Colonic mucosa (tissue), 4 donors: ENCODE measurements around the gene ACAP2. TPM values are rescaled to one million over a fixed set of nuclear protein-coding genes. Genes with fewer than 3 reads are reported as not detected.
"Not testable (repeated sequence)": the region's sequence is repeated elsewhere in the genome, so short reads cannot be mapped to it uniquely, and the experiment has no call there.

Experiments
- DNase-seq: peaks from one replicate; pipeline ENCODE4 v3.0.0-alpha.2; 2020
- H3K27ac ChIP-seq: fragments of 200-600 bp; one replicate; pipeline ENCODE4 v1.8.0; 2021
- H3K27me3 ChIP-seq: fragments of 200-600 bp; one replicate; pipeline ENCODE4 v1.8.0; 2021
- H3K36me3 ChIP-seq: fragments of 200-600 bp; one replicate; pipeline ENCODE4 v1.8.0; 2021
- H3K4me1 ChIP-seq: fragments of 200-600 bp; one replicate; pipeline ENCODE4 v1.8.0; 2021; ENCODE audit warnings: mild to moderate bottlenecking
- H3K4me3 ChIP-seq: fragments of 200-600 bp; one replicate; pipeline ENCODE4 v1.8.0; 2021
- H3K9ac ChIP-seq, 2 donors: one replicate each; pipeline ENCODE4 v1.7.0; 2013; ENCODE audit warnings: control low read depth in 2 of 2, low read depth in 2 of 2, low read length in 2 of 2
- H3K9me3 ChIP-seq: fragments of 200-600 bp; one replicate; pipeline ENCODE4 v1.8.0; 2021
- intact Hi-C: fragments of 100-400 bp; cut with DNase I; formaldehyde crosslinking; loops from one replicate; pipeline ENCODE4 v1.14.1; 2022
- total RNA-seq, 2 donors: library from RNA; stranded (reverse); fragmentation: NEBNext Ultra II Directional in 1 of 2; extraction: Animal tissue kit (Norgen Biotek cat#: 25700) in 1 of 2; gene quantifications; one replicate each; pipeline ENCODE4 v1.2.1, GENCODE V29; 2021
- TF ChIP-seq, protein P1 (sequence below): fragments of 200-600 bp; IDR thresholded peaks from one replicate; pipeline ENCODE4 v1.8.0; 2022; ENCODE audit warnings: antibody characterized with exemption, mild to moderate bottlenecking
- donor health status: healthy.
- donor health status: DM: no; HTN: no; CAD: no.
- donor health status: DM: no; HTN: no; CAD: no.

Gene ACAP2, protein sequence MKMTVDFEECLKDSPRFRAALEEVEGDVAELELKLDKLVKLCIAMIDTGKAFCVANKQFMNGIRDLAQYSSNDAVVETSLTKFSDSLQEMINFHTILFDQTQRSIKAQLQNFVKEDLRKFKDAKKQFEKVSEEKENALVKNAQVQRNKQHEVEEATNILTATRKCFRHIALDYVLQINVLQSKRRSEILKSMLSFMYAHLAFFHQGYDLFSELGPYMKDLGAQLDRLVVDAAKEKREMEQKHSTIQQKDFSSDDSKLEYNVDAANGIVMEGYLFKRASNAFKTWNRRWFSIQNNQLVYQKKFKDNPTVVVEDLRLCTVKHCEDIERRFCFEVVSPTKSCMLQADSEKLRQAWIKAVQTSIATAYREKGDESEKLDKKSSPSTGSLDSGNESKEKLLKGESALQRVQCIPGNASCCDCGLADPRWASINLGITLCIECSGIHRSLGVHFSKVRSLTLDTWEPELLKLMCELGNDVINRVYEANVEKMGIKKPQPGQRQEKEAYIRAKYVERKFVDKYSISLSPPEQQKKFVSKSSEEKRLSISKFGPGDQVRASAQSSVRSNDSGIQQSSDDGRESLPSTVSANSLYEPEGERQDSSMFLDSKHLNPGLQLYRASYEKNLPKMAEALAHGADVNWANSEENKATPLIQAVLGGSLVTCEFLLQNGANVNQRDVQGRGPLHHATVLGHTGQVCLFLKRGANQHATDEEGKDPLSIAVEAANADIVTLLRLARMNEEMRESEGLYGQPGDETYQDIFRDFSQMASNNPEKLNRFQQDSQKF
- total RNA-seq, result 10 to 100 TPM; 48.8 to 62.4 TPM

DNA sequence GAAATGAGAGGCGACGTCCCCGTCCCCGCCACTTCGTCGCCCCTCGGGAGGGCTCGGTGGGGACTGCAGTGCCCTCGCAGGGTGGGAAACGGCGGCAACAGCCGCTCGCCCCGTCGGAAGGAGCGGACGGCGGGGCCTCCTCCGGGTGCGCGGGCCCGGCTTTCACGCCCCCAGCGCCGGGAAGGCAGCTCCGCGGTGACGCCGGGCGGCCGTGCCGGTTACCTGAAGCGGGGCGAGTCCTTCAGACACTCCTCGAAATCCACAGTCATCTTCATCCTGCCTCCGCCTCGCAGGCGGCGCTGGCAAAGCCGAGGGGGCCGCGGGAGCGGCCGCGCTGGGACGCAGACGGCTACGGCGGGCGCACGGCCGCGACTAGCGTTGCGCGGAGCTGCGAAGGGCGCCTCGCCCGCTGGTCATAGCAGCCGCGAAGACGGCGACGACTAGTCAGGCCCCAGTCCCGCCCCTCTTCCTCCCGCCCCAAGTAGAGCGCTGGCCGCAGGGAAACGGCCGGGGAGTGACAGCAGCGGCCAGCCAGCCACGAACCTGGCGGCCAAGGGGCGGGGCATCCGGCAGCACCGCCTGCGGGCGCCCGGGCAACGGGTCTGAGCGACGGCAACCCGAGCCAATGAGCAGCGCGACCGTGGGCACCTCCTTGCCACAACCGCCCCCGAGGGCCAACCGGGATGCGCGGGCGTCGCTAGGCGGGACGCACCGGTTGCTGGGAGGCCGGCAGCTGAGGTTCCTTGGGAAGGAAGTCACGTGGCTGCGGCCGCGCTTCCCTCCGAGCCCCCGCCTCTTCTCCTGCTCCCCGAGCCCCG lies at the start of gene ACAP2:
Gene ACAP2, minus strand, starts transcription at position 448 of the 818 bp plus-strand sequence. Its CDS starts 173 bp downstream, at position 275.
- peak within 1 kb of the TSS; percentile 92 to 94 for H3K9ac ChIP-seq
- H3K4me1 ChIP-seq, result peaks cover 3% of the 10 kb centered on the region
- peak within 1 kb of the TSS; percentile 89 for H3K27ac ChIP-seq
- intact Hi-C loops, result no loop called here
- no peaks in the 10 kb centered on the region for H3K27me3 ChIP-seq
- no peaks in the 10 kb centered on the region for H3K36me3 ChIP-seq
- no peaks in the 10 kb centered on the region for H3K9me3 ChIP-seq
- TF ChIP-seq, protein P1, sequence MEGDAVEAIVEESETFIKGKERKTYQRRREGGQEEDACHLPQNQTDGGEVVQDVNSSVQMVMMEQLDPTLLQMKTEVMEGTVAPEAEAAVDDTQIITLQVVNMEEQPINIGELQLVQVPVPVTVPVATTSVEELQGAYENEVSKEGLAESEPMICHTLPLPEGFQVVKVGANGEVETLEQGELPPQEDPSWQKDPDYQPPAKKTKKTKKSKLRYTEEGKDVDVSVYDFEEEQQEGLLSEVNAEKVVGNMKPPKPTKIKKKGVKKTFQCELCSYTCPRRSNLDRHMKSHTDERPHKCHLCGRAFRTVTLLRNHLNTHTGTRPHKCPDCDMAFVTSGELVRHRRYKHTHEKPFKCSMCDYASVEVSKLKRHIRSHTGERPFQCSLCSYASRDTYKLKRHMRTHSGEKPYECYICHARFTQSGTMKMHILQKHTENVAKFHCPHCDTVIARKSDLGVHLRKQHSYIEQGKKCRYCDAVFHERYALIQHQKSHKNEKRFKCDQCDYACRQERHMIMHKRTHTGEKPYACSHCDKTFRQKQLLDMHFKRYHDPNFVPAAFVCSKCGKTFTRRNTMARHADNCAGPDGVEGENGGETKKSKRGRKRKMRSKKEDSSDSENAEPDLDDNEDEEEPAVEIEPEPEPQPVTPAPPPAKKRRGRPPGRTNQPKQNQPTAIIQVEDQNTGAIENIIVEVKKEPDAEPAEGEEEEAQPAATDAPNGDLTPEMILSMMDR, result no peak
- DNase-seq, result peak; percentile 100
- H3K4me3 ChIP-seq, result peak within 1 kb of the TSS; percentile 70

DNA sequence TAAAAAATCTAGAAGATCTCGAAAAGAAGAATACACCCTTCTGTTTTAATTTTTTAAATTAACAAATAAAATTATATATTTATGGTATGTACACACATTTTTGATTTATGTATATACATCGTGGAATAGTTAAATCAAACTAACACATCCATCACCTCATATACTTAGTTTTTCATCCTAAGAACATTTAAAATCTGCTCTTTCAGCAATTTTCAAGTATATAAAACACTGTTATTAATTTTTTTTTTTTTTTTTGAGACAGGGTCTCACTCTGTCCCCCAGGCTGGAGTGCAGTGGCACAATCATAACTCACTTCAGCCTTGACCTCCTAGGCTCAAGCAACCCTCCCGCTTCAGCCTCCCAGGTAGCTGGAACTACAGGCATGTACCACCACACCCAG lies 32.8 kb upstream of the ACAP2 start:
- Histone ChIP-seq H3K9me3 (no peaks in the 10 kb centered on the region), H3K36me3 (no peaks in the 10 kb centered on the region), H3K27me3 (no peaks in the 10 kb centered on the region), H3K4me3 (no peak overlapping the region), H3K27ac (no peak overlapping the region), H3K9ac (no peak overlapping the region), H3K4me1 (no peaks in the 10 kb centered on the region)
- DNase-seq, result no peak
- intact Hi-C loops, result no loop called here
- TF ChIP-seq, protein P1, result no peak

DNA sequence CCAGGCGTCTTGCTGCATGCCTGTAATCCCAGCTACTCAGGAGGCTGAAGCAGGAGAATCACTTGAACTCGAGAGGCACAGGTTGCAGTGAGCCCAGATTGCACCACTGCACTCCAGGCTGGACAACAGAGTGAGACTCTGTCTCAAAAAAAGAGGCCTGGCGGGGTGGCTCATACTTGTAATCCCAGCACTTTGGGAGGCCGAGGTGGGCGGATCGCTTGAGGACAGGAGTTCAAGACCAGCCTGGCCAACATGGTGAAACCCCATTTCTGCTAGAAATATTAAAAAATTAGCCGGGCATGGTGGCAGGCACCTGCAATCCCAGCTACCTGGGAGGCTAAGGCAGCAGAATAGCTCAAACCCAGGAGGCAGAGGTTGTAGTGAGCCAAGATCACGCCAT lies 32.3 kb upstream of the ACAP2 start:
- H3K4me1 ChIP-seq, H3K4me3 ChIP-seq, intact Hi-C loops, DNase-seq, H3K9me3 ChIP-seq, H3K9ac ChIP-seq, H3K36me3 ChIP-seq, H3K27me3 ChIP-seq, H3K27ac ChIP-seq: not testable (repeated sequence)

DNA sequence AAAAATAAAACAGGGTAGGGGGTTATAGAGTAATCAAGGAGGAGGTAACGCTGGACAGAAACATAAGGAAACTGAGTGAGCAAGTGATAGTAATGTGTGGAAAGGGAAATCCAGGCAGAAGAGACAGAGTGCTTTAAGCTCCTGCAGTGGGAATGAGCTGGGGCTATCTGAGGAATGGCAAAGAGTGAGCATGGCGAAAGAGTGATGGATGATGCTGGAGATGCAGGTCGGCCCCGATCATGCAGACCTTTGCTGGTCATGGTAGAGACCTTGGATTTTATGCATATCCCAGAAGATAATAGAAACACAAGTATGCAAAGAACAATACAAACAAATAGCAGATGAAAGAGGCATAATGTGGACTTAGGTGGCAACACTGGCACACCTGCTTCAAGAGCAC lies 26.0 kb upstream of the ACAP2 start:
- no peak for DNase-seq
- no peak overlapping the region for H3K9ac ChIP-seq
- no peaks in the 10 kb centered on the region for H3K27me3 ChIP-seq
- no peak overlapping the region for H3K27ac ChIP-seq
- no peaks in the 10 kb centered on the region for H3K36me3 ChIP-seq
- no peaks in the 10 kb centered on the region for H3K9me3 ChIP-seq
- TF ChIP-seq, protein P1, result no peak
- no peak overlapping the region for H3K4me3 ChIP-seq
- no peaks in the 10 kb centered on the region for H3K4me1 ChIP-seq
- intact Hi-C loops, result no loop called here

DNA sequence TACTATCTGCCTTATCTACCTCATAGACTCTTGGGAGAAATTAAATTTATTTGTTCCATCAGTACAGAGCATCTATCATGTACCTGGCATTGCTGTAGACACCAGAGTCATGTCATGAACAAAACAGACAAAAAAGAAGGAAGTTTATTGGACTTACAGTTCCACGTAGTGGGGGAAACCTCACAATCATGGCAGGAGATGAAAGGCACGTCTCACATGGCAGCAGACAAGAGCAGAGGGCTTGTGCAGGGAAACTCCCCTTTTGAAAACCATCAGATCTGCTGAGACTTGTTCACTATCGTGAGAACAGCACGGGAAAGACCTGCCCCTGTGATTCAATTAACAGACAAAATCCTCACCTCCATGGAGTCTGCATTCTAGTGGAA lies 25.6 kb upstream of the ACAP2 start:
- no peaks in the 10 kb centered on the region for H3K36me3 ChIP-seq
- H3K4me3 ChIP-seq, result no peak overlapping the region
- TF ChIP-seq, protein P1, result no peak
- H3K4me1 ChIP-seq, result no peaks in the 10 kb centered on the region
- intact Hi-C loops, result no loop called here
- H3K9ac ChIP-seq, result no peak overlapping the region
- H3K27me3 ChIP-seq, result no peaks in the 10 kb centered on the region
- DNase-seq, result no peak
- H3K27ac ChIP-seq, result no peak overlapping the region
- no peaks in the 10 kb centered on the region for H3K9me3 ChIP-seq
